ENCODE data around the gene RGMB.
"Not testable (repeated sequence)": the region's sequence is repeated elsewhere in the genome, so short reads cannot be mapped to it uniquely, and the experiment has no call there.

The RGMB gene

GRCh38 chr5:98748259-98748658 lies 25.2 kb upstream of the RGMB start:
- not testable (repeated sequence) for H3K27me3 ChIP-seq (ENCODE audit: control insufficient read depth, insufficient read depth, low read length); H3K4me3 ChIP-seq (ENCODE audit: low read length)
- WGBS (ENCODE audit: insufficient coverage, insufficient read length), result no CpG with 5 or more reads among the region's 1 CpG

GRCh38 chr5:98749046-98749445 lies 24.4 kb upstream of the RGMB start:
- H3K36me3 ChIP-seq (ENCODE audit: control insufficient read depth, insufficient read depth, low read length), result no peaks in the 10 kb centered on the region
- no peak overlapping the region for H3K27ac ChIP-seq (ENCODE audit: low read length)
- DNase-seq (ENCODE audit: low read depth, low spot score), result no peak
- H3K4me1 ChIP-seq (ENCODE audit: control insufficient read depth, insufficient read depth, low read length), result peaks cover 2% of the 10 kb centered on the region; the same call in 1 of the 2 replicates
- WGBS (ENCODE audit: insufficient coverage, insufficient read length), result no CpG with 5 or more reads among the region's 1 CpG
- no peak overlapping the region for H3K4me3 ChIP-seq (ENCODE audit: low read length)
- no peaks in the 10 kb centered on the region for H3K9me3 ChIP-seq (ENCODE audit: control insufficient read depth, insufficient read depth, low read length)
- no peaks in the 10 kb centered on the region for H3K27me3 ChIP-seq (ENCODE audit: control insufficient read depth, insufficient read depth, low read length)

More at GRCh38 chr5:98748259-98748658, 25.2 kb upstream of the RGMB start:
- DNase-seq (ENCODE audit: low read depth, low spot score); H3K36me3 ChIP-seq (ENCODE audit: control insufficient read depth, insufficient read depth, low read length); H3K4me1 ChIP-seq (ENCODE audit: control insufficient read depth, insufficient read depth, low read length); H3K9me3 ChIP-seq (ENCODE audit: control insufficient read depth, insufficient read depth, low read length); H3K27ac ChIP-seq (ENCODE audit: low read length): not testable (repeated sequence)

GRCh38 chr5:98750693-98751092 lies 22.8 kb upstream of the RGMB start:
- Histone ChIP-seq H3K4me3 (ENCODE audit: low read length) (no peak overlapping the region), H3K27ac (ENCODE audit: low read length) (no peak overlapping the region), H3K36me3 (ENCODE audit: control insufficient read depth, insufficient read depth, low read length) (no peaks in the 10 kb centered on the region), H3K9me3 (ENCODE audit: control insufficient read depth, insufficient read depth, low read length) (no peaks in the 10 kb centered on the region), H3K27me3 (ENCODE audit: control insufficient read depth, insufficient read depth, low read length) (no peaks in the 10 kb centered on the region), H3K4me1 (ENCODE audit: control insufficient read depth, insufficient read depth, low read length) (peaks cover 2% of the 10 kb centered on the region; the same call in 1 of the 2 replicates)
- no CpG with 5 or more reads among the region's 4 CpGs for WGBS (ENCODE audit: insufficient coverage, insufficient read length)
- no peak for DNase-seq (ENCODE audit: low read depth, low spot score)

GRCh38 chr5:98752331-98752730 lies 21.1 kb upstream of the RGMB start:
- not testable (repeated sequence) for H3K27me3 ChIP-seq (ENCODE audit: control insufficient read depth, insufficient read depth, low read length); H3K4me1 ChIP-seq (ENCODE audit: control insufficient read depth, insufficient read depth, low read length); DNase-seq (ENCODE audit: low read depth, low spot score); H3K9me3 ChIP-seq (ENCODE audit: control insufficient read depth, insufficient read depth, low read length); H3K36me3 ChIP-seq (ENCODE audit: control insufficient read depth, insufficient read depth, low read length); H3K4me3 ChIP-seq (ENCODE audit: low read length); H3K27ac ChIP-seq (ENCODE audit: low read length)
- WGBS (ENCODE audit: insufficient coverage, insufficient read length), result no CpG with 5 or more reads among the region's 7 CpGs

- not testable (repeated sequence) for DNase-seq (ENCODE audit: low read depth, low spot score); H3K36me3 ChIP-seq (ENCODE audit: control insufficient read depth, insufficient read depth, low read length); H3K4me1 ChIP-seq (ENCODE audit: control insufficient read depth, insufficient read depth, low read length); H3K4me3 ChIP-seq (ENCODE audit: low read length); H3K9me3 ChIP-seq (ENCODE audit: control insufficient read depth, insufficient read depth, low read length); H3K27ac ChIP-seq (ENCODE audit: low read length); H3K27me3 ChIP-seq (ENCODE audit: control insufficient read depth, insufficient read depth, low read length)
- no CpG with 5 or more reads among the region's 1 CpG for WGBS (ENCODE audit: insufficient coverage, insufficient read length)
These were observed 20.7 kb upstream of the RGMB start for GRCh38 chr5:98752801-98753200.

GRCh38 chr5:98753507-98753906 lies 20.0 kb upstream of the RGMB start:
- Histone ChIP-seq H3K4me3 (ENCODE audit: low read length) (no peak overlapping the region), H3K27me3 (ENCODE audit: control insufficient read depth, insufficient read depth, low read length) (no peaks in the 10 kb centered on the region), H3K36me3 (ENCODE audit: control insufficient read depth, insufficient read depth, low read length) (no peaks in the 10 kb centered on the region), H3K9me3 (ENCODE audit: control insufficient read depth, insufficient read depth, low read length) (no peaks in the 10 kb centered on the region), H3K27ac (ENCODE audit: low read length) (no peak overlapping the region), H3K4me1 (ENCODE audit: control insufficient read depth, insufficient read depth, low read length) (peaks cover 2% of the 10 kb centered on the region; the same call in 1 of the 2 replicates)
- no CpG with 5 or more reads among the region's 4 CpGs for WGBS (ENCODE audit: insufficient coverage, insufficient read length)
- DNase-seq (ENCODE audit: low read depth, low spot score), result no peak

- Histone ChIP-seq H3K4me3 (ENCODE audit: low read length) (no peak overlapping the region), H3K36me3 (ENCODE audit: control insufficient read depth, insufficient read depth, low read length) (no peaks in the 10 kb centered on the region), H3K27ac (ENCODE audit: low read length) (no peak overlapping the region), H3K27me3 (ENCODE audit: control insufficient read depth, insufficient read depth, low read length) (no peaks in the 10 kb centered on the region), H3K9me3 (ENCODE audit: control insufficient read depth, insufficient read depth, low read length) (no peaks in the 10 kb centered on the region), H3K4me1 (ENCODE audit: control insufficient read depth, insufficient read depth, low read length) (peaks cover 2% of the 10 kb centered on the region; the same call in 1 of the 2 replicates)
- DNase-seq (ENCODE audit: low read depth, low spot score), result no peak
- WGBS (ENCODE audit: insufficient coverage, insufficient read length), result no CpG with 5 or more reads among the region's 3 CpGs
These were observed 18.1 kb upstream of the RGMB start for GRCh38 chr5:98755406-98755805.

- no peak overlapping the region for H3K4me3 ChIP-seq (ENCODE audit: low read length)
- no peaks in the 10 kb centered on the region for H3K9me3 ChIP-seq (ENCODE audit: control insufficient read depth, insufficient read depth, low read length)
- no CpG with 5 or more reads among the region's 2 CpGs for WGBS (ENCODE audit: insufficient coverage, insufficient read length)
- no peaks in the 10 kb centered on the region; the same call in 1 of the 2 replicates for H3K4me1 ChIP-seq (ENCODE audit: control insufficient read depth, insufficient read depth, low read length)
- no peak for DNase-seq (ENCODE audit: low read depth, low spot score)
- H3K27ac ChIP-seq (ENCODE audit: low read length), result no peak overlapping the region
- no peaks in the 10 kb centered on the region for H3K27me3 ChIP-seq (ENCODE audit: control insufficient read depth, insufficient read depth, low read length)
- no peaks in the 10 kb centered on the region for H3K36me3 ChIP-seq (ENCODE audit: control insufficient read depth, insufficient read depth, low read length)
These were observed 15.5 kb upstream of the RGMB start for GRCh38 chr5:98757978-98758377.

GRCh38 chr5:98763001-98763630 lies 10.3 kb upstream of the RGMB start:
- Histone ChIP-seq H3K27me3 (ENCODE audit: control insufficient read depth, insufficient read depth, low read length) (no peaks in the 10 kb centered on the region), H3K9me3 (ENCODE audit: control insufficient read depth, insufficient read depth, low read length) (no peaks in the 10 kb centered on the region), H3K36me3 (ENCODE audit: control insufficient read depth, insufficient read depth, low read length) (no peaks in the 10 kb centered on the region), H3K4me1 (ENCODE audit: control insufficient read depth, insufficient read depth, low read length) (no peaks in the 10 kb centered on the region), H3K27ac (ENCODE audit: low read length) (no peak overlapping the region), H3K4me3 (ENCODE audit: low read length) (no peak overlapping the region)
- no CpG with 5 or more reads among the region's 6 CpGs for WGBS (ENCODE audit: insufficient coverage, insufficient read length)
- DNase-seq (ENCODE audit: low read depth, low spot score), result no peak

GRCh38 chr5:98765815-98766214 lies 7.6 kb upstream of the RGMB start:
- Histone ChIP-seq H3K4me3 (ENCODE audit: low read length) (no peak overlapping the region), H3K4me1 (ENCODE audit: control insufficient read depth, insufficient read depth, low read length) (no peaks in the 10 kb centered on the region), H3K27me3 (ENCODE audit: control insufficient read depth, insufficient read depth, low read length) (peaks cover 3% of the 10 kb centered on the region; the same call in 1 of the 2 replicates), H3K27ac (ENCODE audit: low read length) (no peak overlapping the region), H3K9me3 (ENCODE audit: control insufficient read depth, insufficient read depth, low read length) (no peaks in the 10 kb centered on the region), H3K36me3 (ENCODE audit: control insufficient read depth, insufficient read depth, low read length) (no peaks in the 10 kb centered on the region)
- WGBS (ENCODE audit: insufficient coverage, insufficient read length), result no CpG with 5 or more reads among the region's 4 CpGs
- DNase-seq (ENCODE audit: low read depth, low spot score), result no peak

GRCh38 chr5:98767581-98767980 lies 5.9 kb upstream of the RGMB start:
- no CpG with 5 or more reads among the region's 2 CpGs for WGBS (ENCODE audit: insufficient coverage, insufficient read length)
- no peak for DNase-seq (ENCODE audit: low read depth, low spot score)
- Histone ChIP-seq H3K4me3 (ENCODE audit: low read length) (no peak overlapping the region), H3K4me1 (ENCODE audit: control insufficient read depth, insufficient read depth, low read length) (no peaks in the 10 kb centered on the region; the same call in 1 of the 2 replicates), H3K27me3 (ENCODE audit: control insufficient read depth, insufficient read depth, low read length) (peaks cover 9% of the 10 kb centered on the region; the same call in 1 of the 2 replicates), H3K27ac (ENCODE audit: low read length) (no peak overlapping the region), H3K9me3 (ENCODE audit: control insufficient read depth, insufficient read depth, low read length) (no peaks in the 10 kb centered on the region), H3K36me3 (ENCODE audit: control insufficient read depth, insufficient read depth, low read length) (no peaks in the 10 kb centered on the region)
